Measurements from ENCODE around the gene KCNJ10. TPM values are rescaled to one million over a fixed set of nuclear protein-coding genes. Genes with fewer than 3 reads are reported as not detected.

The KCNJ10 gene
- total RNA-seq, 1 experiment from 2014 or later: 1.4 TPM

- ChIA-PET CTCF (interaction anchor here (1.1 to 1.4 kb wide), 2 partner anchors 55 to 102 kb away, joined by 3 to 4 read pairs; partner anchors contain the start of gene CFAP45), POLR2A (no interaction called here)
- no peak overlapping the region for H3K4me3 Mint-ChIP-seq
These were observed 68.5 kb downstream of the KCNJ10 start for GRCh38 chr1:160001440-160001839.

GRCh38 chr1:159999204-159999603 is 70.8 kb downstream of the KCNJ10 start:
- ATAC-seq: no peak
- POLR2A ChIA-PET: no interaction called here
- Mint-ChIP-seq H3K36me3 (no peaks in the 10 kb centered on the region), H3K27ac (no peak overlapping the region), H3K4me1 (no peaks in the 10 kb centered on the region), H3K9me3 (0 out of 2 replicates have a peak, but pooled peaks cover 4% of the 10 kb centered on the region), H3K27me3 (ENCODE audit: low read depth) (no peaks in the 10 kb centered on the region; the same call in none of the 2 replicates), H3K4me3 (no peak overlapping the region)
- TF ChIP-seq MXD4 (CRISPR knock-in tag; IDR thresholded peaks at IDR 0.05; ENCODE audit: borderline replicate concordance): no peak
- TF ChIP-seq SMAD4 (CRISPR knock-in tag; IDR thresholded peaks at IDR 0.05): no peak
- no peak for DNase-seq (ENCODE audit: low spot score)
- CTCF ChIA-PET: interaction anchor here (2.2 kb wide), 1 partner anchor 8 kb away, joined by 12 read pairs; no protein-coding TSS in a partner anchor

More at GRCh38 chr1:160001440-160001839, 68.5 kb downstream of the KCNJ10 start:
- ATAC-seq (no peak), DNase-seq (ENCODE audit: low spot score) (no peak)
- Mint-ChIP-seq H3K4me1 (no peaks in the 10 kb centered on the region), H3K36me3 (no peaks in the 10 kb centered on the region), H3K9me3 (0 out of 2 replicates have a peak, but pooled peaks cover 4% of the 10 kb centered on the region), H3K27ac (no peak overlapping the region), H3K27me3 (ENCODE audit: low read depth) (no peaks in the 10 kb centered on the region; the same call in none of the 2 replicates)
- TF ChIP-seq CREM (CRISPR knock-in tag; IDR thresholded peaks at IDR 0.05): no peak

- POLR2A ChIA-PET: no interaction called here
- Mint-ChIP-seq H3K27me3 (ENCODE audit: low read depth) (no peaks in the 10 kb centered on the region; the same call in none of the 2 replicates), H3K27ac (no peak overlapping the region), H3K9me3 (0 out of 2 replicates have a peak, but pooled peaks cover 4% of the 10 kb centered on the region), H3K36me3 (no peaks in the 10 kb centered on the region), H3K4me3 (no peak overlapping the region), H3K4me1 (0 out of 2 replicates have a peak, but pooled peaks cover 2% of the 10 kb centered on the region)
- CTCF ChIA-PET: no interaction called here
- no peak for ATAC-seq
- TF ChIP-seq CTCF (IDR thresholded peaks at IDR 0.05): no peak
- TF ChIP-seq ZSCAN18 (CRISPR knock-in tag; IDR thresholded peaks at IDR 0.05): no peak
- TF ChIP-seq ZNF121 (CRISPR knock-in tag; IDR thresholded peaks at IDR 0.05): no peak
- no peak for TF ChIP-seq CREB1 (CRISPR knock-in tag; IDR thresholded peaks at IDR 0.05)
- no peak for TF ChIP-seq EMX1 (CRISPR knock-in tag; IDR thresholded peaks at IDR 0.05)
- TF ChIP-seq NFYB (CRISPR knock-in tag; conservative IDR thresholded peaks at IDR 0.05; ENCODE audit: low read depth): no peak
- no peak for TF ChIP-seq ZNF263 (CRISPR knock-in tag; IDR thresholded peaks at IDR 0.05; ENCODE audit: low read depth)
- TF ChIP-seq ATF1 (CRISPR knock-in tag; IDR thresholded peaks at IDR 0.05): no peak
- no peak for DNase-seq (ENCODE audit: low spot score)
These were observed 73.3 kb downstream of the KCNJ10 start for GRCh38 chr1:159996653-159997052.

- Mint-ChIP-seq H3K9me3 (0 out of 2 replicates have a peak, but pooled peaks cover 4% of the 10 kb centered on the region), H3K36me3 (no peaks in the 10 kb centered on the region), H3K27me3 (ENCODE audit: low read depth) (no peaks in the 10 kb centered on the region; the same call in 1 of the 2 replicates), H3K4me1 (peaks cover 10% of the 10 kb centered on the region), H3K4me3 (no peak overlapping the region), H3K27ac (no peak overlapping the region)
- CTCF ChIA-PET: interaction anchor here (2.1 kb wide), 1 partner anchor 12 kb away, joined by 19 read pairs; no protein-coding TSS in a partner anchor
- DNase-seq (ENCODE audit: low spot score): no peak
- POLR2A ChIA-PET: no interaction called here
- ATAC-seq: no peak
- no peak for TF ChIP-seq ZNF425 (CRISPR knock-in tag; conservative IDR thresholded peaks at IDR 0.05)
- TF ChIP-seq ZNF512 (CRISPR knock-in tag; IDR thresholded peaks at IDR 0.05; ENCODE audit: borderline replicate concordance): no peak
- no peak for TF ChIP-seq E2F4 (CRISPR knock-in tag; IDR thresholded peaks at IDR 0.05; ENCODE audit: borderline replicate concordance, low read depth)
- no peak for TF ChIP-seq NFYB (CRISPR knock-in tag; conservative IDR thresholded peaks at IDR 0.05; ENCODE audit: low read depth)
- TF ChIP-seq CDX4 (CRISPR knock-in tag; IDR thresholded peaks at IDR 0.05; ENCODE audit: borderline replicate concordance): no peak
- TF ChIP-seq ZBTB21 (CRISPR knock-in tag; IDR thresholded peaks at IDR 0.05; ENCODE audit: borderline replicate concordance): no peak
- TF ChIP-seq RORB (CRISPR knock-in tag; IDR thresholded peaks at IDR 0.05): no peak
- no peak for TF ChIP-seq ZNF138 (CRISPR knock-in tag; conservative IDR thresholded peaks at IDR 0.05)
- no peak for TF ChIP-seq ZNF423 (CRISPR knock-in tag; IDR thresholded peaks at IDR 0.05)
These were observed 75.1 kb downstream of the KCNJ10 start for GRCh38 chr1:159994896-159995295.

Data from WTC11 (cell line).